SK-N-MC (cell line): ENCODE results near the gene MAP1B.

Source experiments
- EZH2 ChIP-seq: fragments of 200-600 bp; sonication (generic); IDR thresholded peaks from one replicate; pipeline ENCODE4 v1.6.1; 2017; ENCODE audit warnings: antibody characterized with exemption
- FOXP2 ChIP-seq: optimal IDR thresholded peaks from 2 replicates; pipeline ENCODE3; 2011; ENCODE audit warnings: mild to moderate bottlenecking, moderate library complexity; ENCODE audit not compliant: insufficient read depth; ENCODE audit errors: extremely low read length, control extremely low read depth
- POLR2AphosphoS5 ChIP-seq: IDR thresholded peaks from 2 replicates; pipeline ENCODE4 v1.6.1; 2012; ENCODE audit warnings: mild to moderate bottlenecking, low read depth, low read length, borderline replicate concordance

GRCh38 chr5:72084876-72085275 lies 22.4 kb upstream of the MAP1B start:
- TF ChIP-seq POLR2AphosphoS5 (no peak), EZH2 (no peak), FOXP2 (no peak)
